ENCODE results near the gene BAZ1A. TPM values are rescaled to one million over a fixed set of nuclear protein-coding genes. Genes with fewer than 3 reads are reported as not detected.

Gene BAZ1A
- total and polyA plus RNA-seq, 2 of the 8 experiments (the other 6 are each of a cell fraction or from before 2014, with no cell fraction given) = 8.0 to 23.1 TPM

- peaks cover 0 to 2% of the 10 kb centered on the region in 2 experiments for H4K20me1 ChIP-seq (replicated peaks in 1 of 2; ENCODE audit: control insufficient read depth in 1 of 2, insufficient read depth in 2 of 2, low read length in 2 of 2)
- no peaks in the 10 kb centered on the region for H3K23me2 ChIP-seq (ENCODE audit: low read depth, low read length)
- FAIRE-seq = no peak
- no peak overlapping the region for H3K18ac ChIP-seq (ENCODE audit: extremely low read depth, low read length)
- H3K79me2 ChIP-seq (ENCODE audit: control insufficient read depth in 1 of 2, insufficient read depth in 2 of 2, low read length in 2 of 2) = no peaks in the 10 kb centered on the region
- H3K79me1 ChIP-seq (ENCODE audit: low read depth, low read length) = no peaks in the 10 kb centered on the region
- H3K36me3 ChIP-seq (ENCODE audit: control insufficient read depth in 2 of 4, insufficient read depth in 4 of 4, low read length in 3 of 4) = peaks cover 0 to 2% (median 0%) of the 10 kb centered on the region in 4 experiments; a peak in 3 of 8 replicates
- no peaks in the 10 kb centered on the region for H3K27me3 ChIP-seq (replicated peaks in 1 of 4; ENCODE audit: control insufficient read depth in 3 of 4, extremely low read depth in 1 of 4, insufficient read depth in 3 of 4, low read length in 3 of 4)
- ChIA-PET POLR2A (ENCODE audit: partially characterized antibody) (interaction anchor here (0.6 kb wide), 1 partner anchor 138 kb away, joined by 3 read pairs; no protein-coding TSS in a partner anchor), CTCF (ENCODE audit: partially characterized antibody) (interaction anchor here (1.3 kb wide), 1 partner anchor 10 kb away, joined by 3 read pairs; no protein-coding TSS in a partner anchor)
- no peak overlapping the region for H2BK5ac ChIP-seq (ENCODE audit: low read depth, low read length)
- H3K4me2 ChIP-seq (ENCODE audit: insufficient read depth in 1 of 2, low read depth in 2 of 2, low read length in 2 of 2) = no peak overlapping the region
- no peaks in the 10 kb centered on the region for H3K4me1 ChIP-seq (replicated peaks in 1 of 4; ENCODE audit: control insufficient read depth in 3 of 4, insufficient read depth in 4 of 4, low read length in 3 of 4)
- H4K8ac ChIP-seq (ENCODE audit: extremely low read depth, insufficient read depth, low read length) = no peak overlapping the region
- no peak for TF ChIP-seq SP4 (IDR thresholded peaks at IDR 0.05; ENCODE audit: low read length)
- TF ChIP-seq CREB1 (IDR thresholded peaks at IDR 0.05) = no peak
- no peak for TF ChIP-seq JUND (IDR thresholded peaks at IDR 0.05; ENCODE audit: low read length)
- no peak for TF ChIP-seq GABPA (IDR thresholded peaks at IDR 0.05; ENCODE audit: borderline replicate concordance, insufficient read depth, low read length)
- TF ChIP-seq HDAC6 (IDR thresholded peaks at IDR 0.05; ENCODE audit: low read depth, low read length) = no peak
- TF ChIP-seq RBBP5 (IDR thresholded peaks at IDR 0.05; ENCODE audit: borderline replicate concordance, low read depth, low read length) = no peak
- TF ChIP-seq ATF3 (IDR thresholded peaks at IDR 0.05; ENCODE audit: insufficient read depth, low read depth, low read length) = no peak
- no peak for TF ChIP-seq CTCF (IDR thresholded peaks at IDR 0.05; ENCODE audit: control extremely low read depth in 1 of 3, insufficient read depth in 1 of 3, low read depth in 1 of 3, low read length in 3 of 3)
- TF ChIP-seq SIX5 (IDR thresholded peaks at IDR 0.05; ENCODE audit: low read depth, low read length) = no peak
- no peak for TF ChIP-seq POLR2A (IDR thresholded peaks at IDR 0.05; ENCODE audit: control extremely low read depth in 1 of 2, low read depth in 2 of 2, low read length in 2 of 2)
- no peak overlapping the region for H3K9ac ChIP-seq (replicated peaks in 1 of 4; ENCODE audit: extremely low read depth in 1 of 4, low read depth in 3 of 4, low read length in 3 of 4)
- 100% methylated on average over 2 of the region's 2 CpGs; no CpG with 5 or more reads in 1 of the 2 experiments for WGBS, 2 experiments (ENCODE audit: extremely low coverage in 1 of 2, insufficient coverage in 1 of 2, insufficient read length in 1 of 2, insufficient replicate concordance in 2 of 2, low coverage in 1 of 2, low lambda C conversion rate in 2 of 2, missing lambda C conversion rate in 1 of 2)
- no peak overlapping the region for H2AK5ac ChIP-seq (ENCODE audit: low read depth, low read length)
- DNase-seq (ENCODE audit: low read depth in 1 of 2, low spot score in 2 of 2) = no peak
- no peak overlapping the region for H4K5ac ChIP-seq (ENCODE audit: insufficient read length, low read depth, low read length)
- no peak overlapping the region for H3K14ac ChIP-seq (ENCODE audit: insufficient read length)
- H2BK12ac ChIP-seq (ENCODE audit: low read depth, low read length) = no peak overlapping the region
- H4K91ac ChIP-seq (replicated peaks; ENCODE audit: insufficient read length, low read length) = no peak overlapping the region
- no peaks in the 10 kb centered on the region for H3K9me3 ChIP-seq (ENCODE audit: insufficient read depth in 2 of 2, low read depth in 1 of 2, low read length in 1 of 2)
- no peak overlapping the region for H2AFZ ChIP-seq (ENCODE audit: low read length)
- no peak overlapping the region for H3K27ac ChIP-seq (ENCODE audit: low read depth, low read length)
- no peak overlapping the region for H3K4ac ChIP-seq (replicated peaks; ENCODE audit: insufficient read length, low read depth, low read length)
- no peak overlapping the region for H2BK20ac ChIP-seq (ENCODE audit: low read length)
- H3K23ac ChIP-seq (ENCODE audit: insufficient read length) = no peak overlapping the region
- no peak overlapping the region for H2BK15ac ChIP-seq (ENCODE audit: low read length)
- no peak overlapping the region for H3K4me3 ChIP-seq (ENCODE audit: extremely low read depth in 1 of 4, insufficient read depth in 2 of 4, low read depth in 3 of 4, low read length in 4 of 4)
- no peak overlapping the region for H3K56ac ChIP-seq (replicated peaks; ENCODE audit: insufficient read length, low read depth, low read length)
- H2BK120ac ChIP-seq (replicated peaks; ENCODE audit: low read depth, low read length) = no peak overlapping the region
Measured at GRCh38 chr14:34851395-34851794, 23.8 kb downstream of the BAZ1A start.
